GM12878 (cell line): Measurements from ENCODE around the gene CMTM4. TPM values are rescaled to one million over a fixed set of nuclear protein-coding genes. Genes with fewer than 3 reads are reported as not detected.

Experiments used
- SMAD5 ChIP-seq: IDR thresholded peaks from 2 replicates; pipeline ENCODE4 v1.6.1; 2016; ENCODE audit warnings: antibody characterized with exemption, low read depth
- SUPT20H ChIP-seq: IDR thresholded peaks from 2 replicates; pipeline ENCODE4 v1.6.1; 2011; ENCODE audit warnings: low read depth, mild to moderate bottlenecking, low read length, moderate library complexity, borderline replicate concordance; ENCODE audit not compliant: control insufficient read depth
- TAF1 ChIP-seq: IDR thresholded peaks from 2 replicates; pipeline ENCODE4 v1.6.1; 2011; ENCODE audit warnings: mild to moderate bottlenecking, low read depth, low read length, borderline replicate concordance
- YY1 ChIP-seq: IDR thresholded peaks from 2 replicates; pipeline ENCODE4 v1.6.1; 2011; ENCODE audit warnings: low read depth, mild to moderate bottlenecking, low read length
- polyA plus RNA-seq, 11 experiments: library from polyadenylated mRNA; depleted of rRNA in 4 of 11; unstranded in 6 of 11; stranded (reverse) in 5 of 11; fragments of >200 nt; fragmentation: Nextera tagmentation in 4 of 11; fragmentation: Illumina TruSeq in 1 of 11; extraction: Ambion mirVana in 4 of 11; extraction: Trizol in 1 of 11; gene quantifications; 1 replicate in 1 of 11; 2 replicates in 10 of 11; pipeline versions ENCODE4 v1.2.1 to v1.2.3, GENCODE V29; 2011 to 2016; ENCODE audit warnings: inconsistent platforms in 2 of 11, missing spikeins in 2 of 11, low read depth in 1 of 11
- total RNA-seq, 4 experiments: library from RNA; depleted of rRNA in 3 of 4; stranded (reverse); fragments of >200 nt in 3 of 4; fragmentation: Illumina TruSeq in 1 of 4; extraction: Trizol in 1 of 4; gene quantifications; 2 replicates each; pipeline versions ENCODE4 v1.2.1 to v1.2.3, GENCODE V29; 2013 to 2021
- TF ChIP-seq, protein P1 (sequence below): fragments of 450-650 bp; IDR thresholded peaks from 2 replicates; pipeline ENCODE4 v1.6.1; 2017; ENCODE audit warnings: mild to moderate bottlenecking, low read depth, inconsistent platforms; ENCODE audit not compliant: poor library complexity, severe bottlenecking
- TF ChIP-seq, protein P2 (sequence below): IDR thresholded peaks from 2 replicates; pipeline ENCODE4 v1.6.1; 2011; ENCODE audit warnings: borderline replicate concordance, low read depth, mild to moderate bottlenecking, moderate library complexity, mixed read lengths, low read length; ENCODE audit not compliant: insufficient read depth; ENCODE audit errors: extremely low read length
- TF ChIP-seq, protein P3 (sequence below): fragments of 450-650 bp; IDR thresholded peaks from 2 replicates; pipeline ENCODE4 v1.6.1; 2017; ENCODE audit warnings: mild to moderate bottlenecking

The CMTM4 gene
- total and polyA plus RNA-seq, 10 of the 15 experiments (the other 5 are each of a cell fraction or from before 2014, with no cell fraction given), result 0.02 to 0.43 (median 0.15) TPM; not detected in 2

DNA sequence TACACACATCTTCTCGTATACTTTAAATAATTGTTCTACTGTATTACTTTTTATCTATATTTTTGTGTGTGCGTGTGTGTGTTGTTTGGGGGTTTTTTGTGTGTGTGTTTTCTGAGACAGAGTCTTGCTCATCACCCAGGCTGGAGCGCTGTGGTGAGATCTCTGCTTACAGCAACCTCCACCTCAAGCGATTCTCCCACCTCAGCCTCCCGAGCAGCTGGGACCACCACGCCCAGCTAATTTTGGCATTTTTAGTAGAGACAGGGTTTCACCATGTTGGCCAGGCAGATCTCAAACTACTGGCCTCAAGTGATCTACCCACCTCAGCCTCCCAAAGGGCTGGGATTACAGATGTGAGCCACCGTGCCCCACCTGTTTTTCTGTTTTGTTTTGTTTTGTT, 1.5 kb upstream of the CMTM4 start (continued):
- TF ChIP-seq, protein P1, sequence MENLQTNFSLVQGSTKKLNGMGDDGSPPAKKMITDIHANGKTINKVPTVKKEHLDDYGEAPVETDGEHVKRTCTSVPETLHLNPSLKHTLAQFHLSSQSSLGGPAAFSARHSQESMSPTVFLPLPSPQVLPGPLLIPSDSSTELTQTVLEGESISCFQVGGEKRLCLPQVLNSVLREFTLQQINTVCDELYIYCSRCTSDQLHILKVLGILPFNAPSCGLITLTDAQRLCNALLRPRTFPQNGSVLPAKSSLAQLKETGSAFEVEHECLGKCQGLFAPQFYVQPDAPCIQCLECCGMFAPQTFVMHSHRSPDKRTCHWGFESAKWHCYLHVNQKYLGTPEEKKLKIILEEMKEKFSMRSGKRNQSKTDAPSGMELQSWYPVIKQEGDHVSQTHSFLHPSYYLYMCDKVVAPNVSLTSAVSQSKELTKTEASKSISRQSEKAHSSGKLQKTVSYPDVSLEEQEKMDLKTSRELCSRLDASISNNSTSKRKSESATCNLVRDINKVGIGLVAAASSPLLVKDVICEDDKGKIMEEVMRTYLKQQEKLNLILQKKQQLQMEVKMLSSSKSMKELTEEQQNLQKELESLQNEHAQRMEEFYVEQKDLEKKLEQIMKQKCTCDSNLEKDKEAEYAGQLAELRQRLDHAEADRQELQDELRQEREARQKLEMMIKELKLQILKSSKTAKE, result no peak
- TF ChIP-seq SMAD5, result no peak
- TF ChIP-seq TAF1, result no peak
- TF ChIP-seq, protein P2, sequence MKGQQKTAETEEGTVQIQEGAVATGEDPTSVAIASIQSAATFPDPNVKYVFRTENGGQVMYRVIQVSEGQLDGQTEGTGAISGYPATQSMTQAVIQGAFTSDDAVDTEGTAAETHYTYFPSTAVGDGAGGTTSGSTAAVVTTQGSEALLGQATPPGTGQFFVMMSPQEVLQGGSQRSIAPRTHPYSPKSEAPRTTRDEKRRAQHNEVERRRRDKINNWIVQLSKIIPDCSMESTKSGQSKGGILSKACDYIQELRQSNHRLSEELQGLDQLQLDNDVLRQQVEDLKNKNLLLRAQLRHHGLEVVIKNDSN, result no peak
- TF ChIP-seq SUPT20H, result no peak
- TF ChIP-seq YY1, result no peak
- TF ChIP-seq, protein P3, sequence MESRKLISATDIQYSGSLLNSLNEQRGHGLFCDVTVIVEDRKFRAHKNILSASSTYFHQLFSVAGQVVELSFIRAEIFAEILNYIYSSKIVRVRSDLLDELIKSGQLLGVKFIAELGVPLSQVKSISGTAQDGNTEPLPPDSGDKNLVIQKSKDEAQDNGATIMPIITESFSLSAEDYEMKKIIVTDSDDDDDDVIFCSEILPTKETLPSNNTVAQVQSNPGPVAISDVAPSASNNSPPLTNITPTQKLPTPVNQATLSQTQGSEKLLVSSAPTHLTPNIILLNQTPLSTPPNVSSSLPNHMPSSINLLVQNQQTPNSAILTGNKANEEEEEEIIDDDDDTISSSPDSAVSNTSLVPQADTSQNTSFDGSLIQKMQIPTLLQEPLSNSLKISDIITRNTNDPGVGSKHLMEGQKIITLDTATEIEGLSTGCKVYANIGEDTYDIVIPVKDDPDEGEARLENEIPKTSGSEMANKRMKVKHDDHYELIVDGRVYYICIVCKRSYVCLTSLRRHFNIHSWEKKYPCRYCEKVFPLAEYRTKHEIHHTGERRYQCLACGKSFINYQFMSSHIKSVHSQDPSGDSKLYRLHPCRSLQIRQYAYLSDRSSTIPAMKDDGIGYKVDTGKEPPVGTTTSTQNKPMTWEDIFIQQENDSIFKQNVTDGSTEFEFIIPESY, result no peak
